HCT116 (cell line): ENCODE measurements around the gene AP1S1.

ENCODE experiments used
- ATF3 ChIP-seq: IDR thresholded peaks from 2 replicates; pipeline ENCODE4 v1.6.1; 2012
- CTCF ChIP-seq, 3 experiments: fragments of 200-600 bp in 1 of 3; sonication (generic) in 1 of 3; IDR thresholded peaks in 2 of 3; conservative IDR thresholded peaks in 1 of 3; 2 replicates each; pipeline ENCODE4 v1.5.1; 2012 to 2017; ENCODE audit warnings: low read depth in 2 of 3, low read length in 2 of 3, antibody characterized with exemption in 1 of 3, borderline replicate concordance in 1 of 3, control low read depth in 1 of 3, mild to moderate bottlenecking in 1 of 3, mixed read lengths in 1 of 3, mixed run types in 1 of 3, moderate library complexity in 1 of 3; ENCODE audit not compliant: insufficient read depth in 1 of 3
- EZH2 ChIP-seq: fragments of 200-600 bp; sonication (generic); IDR thresholded peaks from 2 replicates; pipeline ENCODE4 v1.6.1; 2017; ENCODE audit warnings: antibody characterized with exemption, mixed run types
- POLR2A ChIP-seq: IDR thresholded peaks from 2 replicates; pipeline ENCODE4 v1.7.0; 2011; ENCODE audit warnings: borderline replicate concordance; ENCODE audit not compliant: insufficient read depth, insufficient read length; ENCODE audit errors: extremely low read depth
- POLR2AphosphoS5 ChIP-seq: IDR thresholded peaks from 2 replicates; pipeline ENCODE4 v1.6.1; 2011; ENCODE audit warnings: mild to moderate bottlenecking, low read depth, low read length, moderate library complexity
- SIN3A ChIP-seq: IDR thresholded peaks from 2 replicates; pipeline ENCODE4 v1.6.1; 2012; ENCODE audit warnings: low read depth
- SRF ChIP-seq: IDR thresholded peaks from 2 replicates; pipeline ENCODE4 v1.6.1; 2012; ENCODE audit warnings: low read depth
- TCF7L2 ChIP-seq: IDR thresholded peaks from 2 replicates; pipeline ENCODE4 v1.7.0; 2011; ENCODE audit warnings: borderline replicate concordance, inconsistent platforms; ENCODE audit not compliant: insufficient read depth, insufficient read length; ENCODE audit errors: extremely low read depth
- ZFX ChIP-seq: fragments of 450-650 bp; IDR thresholded peaks from 2 replicates; pipeline ENCODE4 v1.6.1; 2017
- ZNF274 ChIP-seq: fragments of 200-500 bp; sonication (Bioruptor generic); IDR thresholded peaks from 2 replicates; pipeline ENCODE4 v1.6.1; 2014; ENCODE audit warnings: mild to moderate bottlenecking, low read depth, low read length, inconsistent platforms
- TF ChIP-seq, protein P1 (sequence below): IDR thresholded peaks from 2 replicates; pipeline ENCODE4 v1.6.1; 2012; ENCODE audit warnings: low read depth
- TF ChIP-seq, protein P2 (sequence below): IDR thresholded peaks from 2 replicates; pipeline ENCODE4 v1.6.1; 2012

- no peak for TF ChIP-seq CTCF (IDR thresholded peaks at IDR 0.05 in 2 of 3, conservative IDR thresholded peaks at IDR 0.05 in 1 of 3; ENCODE audit: borderline replicate concordance in 1 of 3, insufficient read depth in 1 of 3, low read depth in 2 of 3, low read length in 2 of 3)
- TF ChIP-seq, protein P1, sequence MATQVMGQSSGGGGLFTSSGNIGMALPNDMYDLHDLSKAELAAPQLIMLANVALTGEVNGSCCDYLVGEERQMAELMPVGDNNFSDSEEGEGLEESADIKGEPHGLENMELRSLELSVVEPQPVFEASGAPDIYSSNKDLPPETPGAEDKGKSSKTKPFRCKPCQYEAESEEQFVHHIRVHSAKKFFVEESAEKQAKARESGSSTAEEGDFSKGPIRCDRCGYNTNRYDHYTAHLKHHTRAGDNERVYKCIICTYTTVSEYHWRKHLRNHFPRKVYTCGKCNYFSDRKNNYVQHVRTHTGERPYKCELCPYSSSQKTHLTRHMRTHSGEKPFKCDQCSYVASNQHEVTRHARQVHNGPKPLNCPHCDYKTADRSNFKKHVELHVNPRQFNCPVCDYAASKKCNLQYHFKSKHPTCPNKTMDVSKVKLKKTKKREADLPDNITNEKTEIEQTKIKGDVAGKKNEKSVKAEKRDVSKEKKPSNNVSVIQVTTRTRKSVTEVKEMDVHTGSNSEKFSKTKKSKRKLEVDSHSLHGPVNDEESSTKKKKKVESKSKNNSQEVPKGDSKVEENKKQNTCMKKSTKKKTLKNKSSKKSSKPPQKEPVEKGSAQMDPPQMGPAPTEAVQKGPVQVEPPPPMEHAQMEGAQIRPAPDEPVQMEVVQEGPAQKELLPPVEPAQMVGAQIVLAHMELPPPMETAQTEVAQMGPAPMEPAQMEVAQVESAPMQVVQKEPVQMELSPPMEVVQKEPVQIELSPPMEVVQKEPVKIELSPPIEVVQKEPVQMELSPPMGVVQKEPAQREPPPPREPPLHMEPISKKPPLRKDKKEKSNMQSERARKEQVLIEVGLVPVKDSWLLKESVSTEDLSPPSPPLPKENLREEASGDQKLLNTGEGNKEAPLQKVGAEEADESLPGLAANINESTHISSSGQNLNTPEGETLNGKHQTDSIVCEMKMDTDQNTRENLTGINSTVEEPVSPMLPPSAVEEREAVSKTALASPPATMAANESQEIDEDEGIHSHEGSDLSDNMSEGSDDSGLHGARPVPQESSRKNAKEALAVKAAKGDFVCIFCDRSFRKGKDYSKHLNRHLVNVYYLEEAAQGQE: no peak
- TF ChIP-seq EZH2: no peak
- TF ChIP-seq ZFX: no peak
- TF ChIP-seq SIN3A: no peak
- TF ChIP-seq, protein P2, sequence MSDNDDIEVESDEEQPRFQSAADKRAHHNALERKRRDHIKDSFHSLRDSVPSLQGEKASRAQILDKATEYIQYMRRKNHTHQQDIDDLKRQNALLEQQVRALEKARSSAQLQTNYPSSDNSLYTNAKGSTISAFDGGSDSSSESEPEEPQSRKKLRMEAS: no peak
- no peak for TF ChIP-seq POLR2AphosphoS5
- TF ChIP-seq TCF7L2: no peak
- TF ChIP-seq ZNF274: no peak
- TF ChIP-seq POLR2A: no peak
- no peak for TF ChIP-seq ATF3
- TF ChIP-seq SRF: no peak
Observed at GRCh38 chr7:101206665-101207042, 52.4 kb downstream of the AP1S1 start.
